ENCODE measurements around the gene DUSP2. TPM values are rescaled to one million over a fixed set of nuclear protein-coding genes. Genes with fewer than 3 reads are reported as not detected.

The DUSP2 gene
- total RNA-seq, 4 donors from 2014 or later = 2.4 to 33.3 (median 6.2) TPM

GRCh38 chr2:96154506-96155380 lies 9.5 kb upstream of the DUSP2 start:
- Histone ChIP-seq H3K4me1 (no peaks in the 10 kb centered on the region), H3K27me3 (no peaks in the 10 kb centered on the region), H3K9me3 (no peaks in the 10 kb centered on the region), H3K27ac (no peak overlapping the region), H3K4me3 (no peak overlapping the region), H3K36me3 (no peaks in the 10 kb centered on the region)
- intact Hi-C loops (cut with DNase I; ENCODE audit: low total_unique reads) = no loop called here
- no peak for TF ChIP-seq CTCF (IDR thresholded peaks at IDR 0.05)
- TF ChIP-seq POLR2A (IDR thresholded peaks at IDR 0.05) = no peak
- DNase-seq = no peak

- H3K9me3 ChIP-seq = no peaks in the 10 kb centered on the region
- TF ChIP-seq POLR2A (IDR thresholded peaks at IDR 0.05) (no peak), CTCF (IDR thresholded peaks at IDR 0.05) (no peak)
- H3K36me3 ChIP-seq = no peaks in the 10 kb centered on the region
- intact Hi-C loops (cut with DNase I; ENCODE audit: low total_unique reads) = no loop called here
- H3K27ac ChIP-seq = no peak overlapping the region
- no peak overlapping the region for H3K4me3 ChIP-seq
- DNase-seq = no peak
- no peaks in the 10 kb centered on the region for H3K27me3 ChIP-seq
- H3K4me1 ChIP-seq = no peaks in the 10 kb centered on the region
Measured at GRCh38 chr2:96153991-96154431, 8.8 kb upstream of the DUSP2 start.

- no peaks in the 10 kb centered on the region for H3K4me1 ChIP-seq
- no peaks in the 10 kb centered on the region for H3K9me3 ChIP-seq
- H3K27ac ChIP-seq = no peak overlapping the region
- intact Hi-C loops (cut with DNase I; ENCODE audit: low total_unique reads) = no loop called here
- TF ChIP-seq POLR2A (IDR thresholded peaks at IDR 0.05) (no peak), CTCF (IDR thresholded peaks at IDR 0.05) (no peak)
- no peaks in the 10 kb centered on the region for H3K27me3 ChIP-seq
- no peaks in the 10 kb centered on the region for H3K36me3 ChIP-seq
- no peak overlapping the region for H3K4me3 ChIP-seq
- DNase-seq = peak in 1 of 2 donors; percentile 6
Measured at GRCh38 chr2:96153291-96153713, 8.1 kb upstream of the DUSP2 start.

GRCh38 chr2:96152304-96153161 lies 7.3 kb upstream of the DUSP2 start:
- H3K27ac ChIP-seq = no peak overlapping the region
- no peaks in the 10 kb centered on the region for H3K4me1 ChIP-seq
- intact Hi-C loops (cut with DNase I; ENCODE audit: low total_unique reads) = no loop called here
- no peak for DNase-seq
- no peak overlapping the region for H3K4me3 ChIP-seq
- no peak for TF ChIP-seq POLR2A (IDR thresholded peaks at IDR 0.05)
- no peak for TF ChIP-seq CTCF (IDR thresholded peaks at IDR 0.05)
- H3K9me3 ChIP-seq = no peaks in the 10 kb centered on the region
- no peaks in the 10 kb centered on the region for H3K36me3 ChIP-seq
- no peaks in the 10 kb centered on the region for H3K27me3 ChIP-seq
